Keratinocyte (primary cell): ENCODE results near the gene TMEM18. TPM values are rescaled to one million over a fixed set of nuclear protein-coding genes. Genes with fewer than 3 reads are reported as not detected.

Experiments used
- DNase-seq: peaks from one replicate; pipeline ENCODE4 v3.0.0-alpha.2; 2011; ENCODE audit warnings: low read depth, missing footprints, low spot score
- FAIRE-seq: peaks from 2 replicates; lab custom pipeline; 2011; peaks lifted over from hg19 to GRCh38; lab: Jason Lieb, UNC
- H2AFZ ChIP-seq: 2 replicates; pipeline ENCODE4 v1.6.0; 2012; ENCODE audit warnings: low read length, control low read depth, inconsistent platforms; ENCODE audit not compliant: control insufficient read depth
- H3K27ac ChIP-seq: 2 replicates; pipeline ENCODE4 v1.5.1; 2011; ENCODE audit warnings: low read length; ENCODE audit not compliant: control insufficient read depth, insufficient read depth
- H3K27me3 ChIP-seq: 3 replicates; pipeline ENCODE4 v1.6.0; 2011; ENCODE audit warnings: low read length; ENCODE audit not compliant: control insufficient read depth, insufficient read depth; ENCODE audit errors: extremely low read depth
- H3K36me3 ChIP-seq, 2 experiments: 2 replicates in 1 of 2; 3 replicates in 1 of 2; pipeline ENCODE4 v1.5.1; 2011; ENCODE audit warnings: low read length in 2 of 2, mild to moderate bottlenecking in 1 of 2; ENCODE audit not compliant: control insufficient read depth in 2 of 2, insufficient read depth in 2 of 2; ENCODE audit errors: extremely low read depth in 1 of 2
- H3K4me1 ChIP-seq: 3 replicates; pipeline ENCODE4 v1.5.1; 2011; ENCODE audit warnings: low read length; ENCODE audit not compliant: control insufficient read depth, insufficient read depth; ENCODE audit errors: extremely low read depth
- H3K4me2 ChIP-seq: 3 replicates; pipeline ENCODE4 v1.6.0; 2011; ENCODE audit warnings: low read depth, low read length; ENCODE audit not compliant: control insufficient read depth, insufficient read depth; ENCODE audit errors: extremely low read depth
- H3K4me3 ChIP-seq, 3 experiments: fragments of 200-600 bp in 1 of 3; sonication (generic) in 1 of 3; 2 replicates in 2 of 3; 3 replicates in 1 of 3; pipeline ENCODE4 v1.5.1; 2011 to 2016; ENCODE audit warnings: low read length in 3 of 3, mild to moderate bottlenecking in 3 of 3, control low read depth in 2 of 3, inconsistent platforms in 1 of 3, low read depth in 1 of 3, mixed read lengths in 1 of 3, mixed run types in 1 of 3, moderate library complexity in 1 of 3; ENCODE audit not compliant: control insufficient read depth in 2 of 3, insufficient read depth in 2 of 3; ENCODE audit errors: extremely low read depth in 1 of 3
- H3K79me2 ChIP-seq: 2 replicates; pipeline ENCODE4 v1.6.0; 2012; ENCODE audit warnings: low read length; ENCODE audit not compliant: control insufficient read depth, insufficient read depth
- H3K9ac ChIP-seq: 3 replicates; pipeline ENCODE4 v1.6.0; 2011; ENCODE audit warnings: low read length; ENCODE audit not compliant: control insufficient read depth, insufficient read depth; ENCODE audit errors: extremely low read depth
- H3K9me1 ChIP-seq: 3 replicates; pipeline ENCODE4 v1.6.0; 2011; ENCODE audit warnings: low read length; ENCODE audit not compliant: control insufficient read depth, insufficient read depth; ENCODE audit errors: extremely low read depth
- H3K9me3 ChIP-seq: 2 replicates; pipeline ENCODE4 v1.5.1; 2012; ENCODE audit warnings: low read depth, low read length; ENCODE audit not compliant: control insufficient read depth
- H4K20me1 ChIP-seq: 3 replicates; pipeline ENCODE4 v1.6.0; 2011; ENCODE audit warnings: low read length; ENCODE audit not compliant: control insufficient read depth, insufficient read depth; ENCODE audit errors: extremely low read depth
- CTCF ChIP-seq, 3 experiments: IDR thresholded peaks in 1 of 3; conservative IDR thresholded peaks in 1 of 3; optimal IDR thresholded peaks in 1 of 3; 2 replicates in 2 of 3; 3 replicates in 1 of 3; pipeline versions ENCODE3 to v1.5.1; 2011; ENCODE audit warnings: low read length in 3 of 3, mild to moderate bottlenecking in 3 of 3, moderate library complexity in 2 of 3, control low read depth in 1 of 3, inconsistent platforms in 1 of 3; ENCODE audit not compliant: insufficient read depth in 2 of 3; ENCODE audit errors: extremely low read depth in 1 of 3
- EZH2 ChIP-seq: IDR thresholded peaks from one replicate; pipeline ENCODE4 v1.6.1; 2012; ENCODE audit warnings: inconsistent platforms, mild to moderate bottlenecking, low read length, moderate library complexity
- dilution Hi-C: fragments of 300-500 bp; cut with MboI; formaldehyde crosslinking; loops from one replicate; pipeline ENCODE4 v1.7.0; 2020; ENCODE audit warnings: low sequenced_read_pairs; ENCODE audit not compliant: extremely low pct_ligation_motif_present
- polyA plus RNA-seq, 5 experiments: library from polyadenylated mRNA; depleted of rRNA in 3 of 5; stranded (reverse) in 3 of 5; stranded (forward) in 1 of 5; unstranded in 1 of 5; fragments of >200 nt; gene quantifications; 1 replicate in 1 of 5; 2 replicates in 3 of 5; 3 replicates in 1 of 5; pipeline versions ENCODE4 v1.2.1 to v1.2.3, GENCODE V29; 2011 to 2012; ENCODE audit warnings: missing spikeins in 2 of 5, low read depth in 1 of 5, low replicate concordance in 1 of 5

The TMEM18 gene
- polyA plus RNA-seq, 1 donor (not counting 4 experiments of a cell fraction or from before 2014, with no cell fraction given): 27.7 TPM

GRCh38 chr2:694174-694573, 17.0 kb upstream of the TMEM18 start:
- no peak for DNase-seq
- no peak overlapping the region for H3K9ac ChIP-seq
- no peak overlapping the region for H3K4me2 ChIP-seq
- no peaks in the 10 kb centered on the region for H3K27me3 ChIP-seq
- H3K9me1 ChIP-seq: no peaks in the 10 kb centered on the region
- TF ChIP-seq EZH2 (no peak), CTCF (optimal IDR thresholded peaks at IDR 0.05 in 1 of 3, IDR thresholded peaks at IDR 0.05 in 1 of 3, conservative IDR thresholded peaks at IDR 0.05 in 1 of 3; ENCODE audit: extremely low read depth in 1 of 3, insufficient read depth in 2 of 3, low read length in 3 of 3) (no peak)
- FAIRE-seq: no peak
- H3K36me3 ChIP-seq: no peaks in the 10 kb centered on the region
- H3K79me2 ChIP-seq: no peaks in the 10 kb centered on the region
- H3K27ac ChIP-seq: no peak overlapping the region
- peaks cover 6% of the 10 kb centered on the region for H3K4me1 ChIP-seq
- dilution Hi-C loops: no loop called here
- no peaks in the 10 kb centered on the region for H3K9me3 ChIP-seq
- no peaks in the 10 kb centered on the region for H4K20me1 ChIP-seq
- no peak overlapping the region for H2AFZ ChIP-seq
- H3K4me3 ChIP-seq: no peak overlapping the region

DNA sequence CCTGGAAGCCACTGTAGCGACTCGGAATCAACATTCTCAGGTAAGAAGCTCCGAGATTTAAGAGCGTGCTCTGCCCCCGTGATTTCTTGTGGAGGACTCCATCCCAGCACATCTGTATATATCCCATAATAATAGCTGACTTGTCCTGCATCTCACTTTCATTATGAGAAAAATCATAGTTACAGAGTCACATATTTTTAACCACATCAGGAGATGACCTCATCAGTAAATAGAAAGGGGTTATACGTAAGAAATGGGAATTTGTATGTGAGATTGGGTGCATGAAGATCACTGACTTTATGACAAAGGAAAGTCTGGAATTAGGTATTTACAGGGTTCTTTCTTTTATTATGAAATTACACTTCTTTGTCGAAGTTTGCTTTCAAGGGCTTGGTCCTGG, 16.4 kb upstream of the TMEM18 start:
- H2AFZ ChIP-seq: no peak overlapping the region
- H3K27me3 ChIP-seq: no peaks in the 10 kb centered on the region
- H3K9ac ChIP-seq: no peak overlapping the region
- no peaks in the 10 kb centered on the region for H3K36me3 ChIP-seq
- no peak overlapping the region for H3K4me3 ChIP-seq
- peaks cover 6% of the 10 kb centered on the region for H3K4me1 ChIP-seq
- H3K79me2 ChIP-seq: no peaks in the 10 kb centered on the region
- TF ChIP-seq EZH2 (no peak), CTCF (optimal IDR thresholded peaks at IDR 0.05 in 1 of 3, IDR thresholded peaks at IDR 0.05 in 1 of 3, conservative IDR thresholded peaks at IDR 0.05 in 1 of 3; ENCODE audit: extremely low read depth in 1 of 3, insufficient read depth in 2 of 3, low read length in 3 of 3) (no peak)
- no peaks in the 10 kb centered on the region for H3K9me3 ChIP-seq
- H3K27ac ChIP-seq: no peak overlapping the region
- FAIRE-seq (no peak), DNase-seq (no peak)
- no peaks in the 10 kb centered on the region for H4K20me1 ChIP-seq
- dilution Hi-C loops: no loop called here
- no peaks in the 10 kb centered on the region for H3K9me1 ChIP-seq
- H3K4me2 ChIP-seq: no peak overlapping the region
